K562 (cell line): ENCODE data around the gene ZNF174. TPM values are rescaled to one million over a fixed set of nuclear protein-coding genes. Genes with fewer than 3 reads are reported as not detected.

Experiments used
- FOS ChIP-seq: IDR thresholded peaks from 3 replicates; pipeline ENCODE4 v1.6.1; 2011; ENCODE audit not compliant: insufficient read length; ENCODE audit errors: extremely low read depth
- HDAC8 ChIP-seq: fragments of 450-650 bp; IDR thresholded peaks from 2 replicates; pipeline ENCODE4 v1.6.1; 2016; ENCODE audit warnings: mild to moderate bottlenecking, missing genetic modification characterization, moderate library complexity, missing compliant biosample characterization
- HNRNPUL1 ChIP-seq: fragments of 200-400 bp; formaldehyde crosslinking; IDR thresholded peaks from 2 replicates; pipeline ENCODE4 v1.6.1; 2017; ENCODE audit warnings: low read length
- JUND ChIP-seq, 2 experiments: IDR thresholded peaks; 2 replicates in 1 of 2; 3 replicates in 1 of 2; pipeline ENCODE4 v1.6.1; 2011; ENCODE audit warnings: borderline replicate concordance in 2 of 2, low read depth in 2 of 2, low read length in 2 of 2, improper control_type of control experiment in 1 of 2, missing biosample characterization in 1 of 2, missing genetic modification characterization in 1 of 2, missing genetic modification reagents in 1 of 2
- POLR2G ChIP-seq: fragments of 200-400 bp; formaldehyde crosslinking; IDR thresholded peaks from 2 replicates; pipeline ENCODE4 v1.6.1; 2017; ENCODE audit warnings: low read depth, mild to moderate bottlenecking, antibody characterized with exemption, low read length, moderate library complexity
- RBBP5 ChIP-seq: fragments of 200-600 bp; sonication (generic); IDR thresholded peaks from 2 replicates; pipeline ENCODE4 v1.6.1; 2012; ENCODE audit warnings: borderline replicate concordance, mild to moderate bottlenecking, low read length, control low read depth, inconsistent platforms; ENCODE audit not compliant: insufficient read depth, poor library complexity, severe bottlenecking
- RBM34 ChIP-seq: fragments of 200-400 bp; formaldehyde crosslinking; IDR thresholded peaks from 2 replicates; pipeline ENCODE4 v1.6.1; 2018; ENCODE audit warnings: low read length, borderline replicate concordance; ENCODE audit not compliant: insufficient read depth
- TCF3 ChIP-seq: sonication (generic); formaldehyde crosslinking; IDR thresholded peaks from 2 replicates; pipeline ENCODE4 v1.4.0; 2020; ENCODE audit warnings: mild to moderate bottlenecking, missing genetic modification reagents
- ZNF197 ChIP-seq: fragments of 200-800 bp; sonication (Bioruptor generic); IDR thresholded peaks from 2 replicates; pipeline ENCODE4 v1.6.1; 2016; ENCODE audit warnings: low read depth, missing genetic modification characterization, missing compliant biosample characterization
- ZNF3 ChIP-seq: fragments of 250-450 bp; sonication (Bioruptor Pico); IDR thresholded peaks from 2 replicates; pipeline ENCODE4 v1.5.0; 2021; ENCODE audit warnings: mild to moderate bottlenecking, moderate library complexity
- ZNF436 ChIP-seq: fragments of 250-450, 450-650 bp; sonication (Bioruptor Pico); formaldehyde crosslinking; IDR thresholded peaks from 2 replicates; pipeline ENCODE4 v1.7.0; 2020; ENCODE audit warnings: mild to moderate bottlenecking
- polyA plus RNA-seq, 8 experiments: library from polyadenylated mRNA; depleted of rRNA in 4 of 8; stranded (reverse) in 5 of 8; unstranded in 3 of 8; fragments of >200 nt; fragmentation: Nextera tagmentation in 2 of 8; fragmentation: Illumina TruSeq in 1 of 8; extraction: Ambion mirVana in 2 of 8; extraction: Trizol in 1 of 8; gene quantifications; 2 replicates each; pipeline versions ENCODE4 v1.2.1 to v1.2.3, GENCODE V29; 2011 to 2014; ENCODE audit warnings: inconsistent platforms in 1 of 8, missing spikeins in 1 of 8
- total RNA-seq, 7 experiments: library from RNA; depleted of rRNA in 6 of 7; stranded (reverse); fragments of >200 nt in 6 of 7; fragmentation: Illumina TruSeq in 2 of 7; extraction: Trizol in 2 of 7; gene quantifications; 2 replicates each; pipeline versions ENCODE4 v1.2.1 to v1.2.3, GENCODE V29; 2011 to 2021; ENCODE audit warnings: low replicate concordance in 1 of 7
- TF ChIP-seq, protein P1 (sequence below): fragments of 450-650 bp; IDR thresholded peaks from 2 replicates; pipeline ENCODE4 v1.6.1; 2017; ENCODE audit warnings: antibody characterized with exemption
- TF ChIP-seq, protein P2 (sequence below): fragments of 250-450 bp; sonication (Bioruptor Pico); IDR thresholded peaks from 2 replicates; pipeline ENCODE4 v1.8.0; 2021; ENCODE audit warnings: moderate library complexity, mild to moderate bottlenecking, inconsistent platforms
- TF ChIP-seq, protein P3 (sequence below): sonication (generic); formaldehyde crosslinking; IDR thresholded peaks from 2 replicates; pipeline ENCODE4 v1.4.0; 2020; ENCODE audit warnings: mild to moderate bottlenecking, missing genetic modification reagents
- TF ChIP-seq, protein P4 (sequence below): sonication (generic); formaldehyde crosslinking; IDR thresholded peaks from 2 replicates; pipeline ENCODE4 v1.8.1; 2023; ENCODE audit warnings: mild to moderate bottlenecking, missing genetic modification reagents
- TF ChIP-seq, protein P5 (sequence below): fragments of 150-350 bp; conservative IDR thresholded peaks from 2 replicates; pipeline ENCODE4 v1.6.1; 2014; ENCODE audit warnings: low read length

The ZNF174 gene
- total and polyA plus RNA-seq, 9 of the 15 experiments (the other 6 are each of a cell fraction or from before 2014, with no cell fraction given), result 5.1 to 19.1 (median 12.5) TPM

DNA sequence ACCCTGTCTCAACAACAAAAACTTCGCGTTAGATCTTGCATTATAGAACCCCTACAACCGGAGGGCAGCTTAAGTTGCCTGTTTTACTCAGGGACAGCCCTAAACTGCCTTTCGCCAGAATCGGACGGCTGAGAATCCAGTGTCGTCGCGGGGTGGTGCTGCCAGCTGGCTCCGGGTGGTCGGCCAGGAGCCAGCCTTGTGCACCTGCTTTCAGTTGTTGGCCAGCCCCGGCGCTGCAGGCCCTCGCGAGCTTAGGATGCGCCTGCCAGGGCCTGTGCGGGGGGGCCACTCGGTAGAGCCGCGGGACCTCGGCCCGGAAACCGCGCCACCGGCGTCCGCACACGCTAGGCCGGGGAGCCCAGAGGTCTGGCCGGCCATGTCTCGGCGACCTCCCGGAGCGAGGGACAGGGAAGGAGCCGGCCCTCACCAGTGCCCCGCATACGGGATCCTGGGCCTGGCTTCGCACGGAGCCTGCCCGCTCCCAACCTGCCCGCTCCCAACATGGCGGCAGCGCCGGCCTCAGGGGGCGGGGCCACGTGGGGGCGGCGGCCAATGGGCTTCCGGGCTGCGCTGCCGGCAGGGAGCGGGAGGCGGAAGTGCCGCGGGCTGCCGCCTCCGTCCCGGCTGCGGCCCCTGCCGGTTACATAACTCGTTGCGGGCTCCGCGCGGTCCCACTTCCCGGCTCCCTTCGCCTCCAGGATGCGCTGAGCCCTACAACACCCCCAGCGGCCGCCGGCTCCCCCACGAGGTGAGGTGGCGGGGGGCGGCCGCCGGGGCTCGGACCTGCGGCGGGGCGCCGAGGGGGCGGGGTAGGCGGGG is 56.6 kb downstream of the ZNF174 start (continued):
- TF ChIP-seq ZNF436 (CRISPR knock-in tag) (no peak), JUND (IDR thresholded peaks at IDR 0.05; ENCODE audit: borderline replicate concordance, low read depth, low read length) (no peak), JUND (tag; IDR thresholded peaks at IDR 0.05; ENCODE audit: borderline replicate concordance, low read depth, low read length) (peak; percentile 9; the same call in 1 of the 3 replicates), POLR2G (peak; percentile 96), HNRNPUL1 (no peak), ZNF3 (CRISPR knock-in tag) (no peak), HDAC8 (tag) (peak; percentile 69; the same call in 1 of the 2 replicates), ZNF197 (peak; percentile 74; the same call in 1 of the 2 replicates), RBM34 (no peak), TCF3 (CRISPR knock-in tag) (no peak), RBBP5 (peak; percentile 77), FOS (no peak)
- TF ChIP-seq, protein P1, sequence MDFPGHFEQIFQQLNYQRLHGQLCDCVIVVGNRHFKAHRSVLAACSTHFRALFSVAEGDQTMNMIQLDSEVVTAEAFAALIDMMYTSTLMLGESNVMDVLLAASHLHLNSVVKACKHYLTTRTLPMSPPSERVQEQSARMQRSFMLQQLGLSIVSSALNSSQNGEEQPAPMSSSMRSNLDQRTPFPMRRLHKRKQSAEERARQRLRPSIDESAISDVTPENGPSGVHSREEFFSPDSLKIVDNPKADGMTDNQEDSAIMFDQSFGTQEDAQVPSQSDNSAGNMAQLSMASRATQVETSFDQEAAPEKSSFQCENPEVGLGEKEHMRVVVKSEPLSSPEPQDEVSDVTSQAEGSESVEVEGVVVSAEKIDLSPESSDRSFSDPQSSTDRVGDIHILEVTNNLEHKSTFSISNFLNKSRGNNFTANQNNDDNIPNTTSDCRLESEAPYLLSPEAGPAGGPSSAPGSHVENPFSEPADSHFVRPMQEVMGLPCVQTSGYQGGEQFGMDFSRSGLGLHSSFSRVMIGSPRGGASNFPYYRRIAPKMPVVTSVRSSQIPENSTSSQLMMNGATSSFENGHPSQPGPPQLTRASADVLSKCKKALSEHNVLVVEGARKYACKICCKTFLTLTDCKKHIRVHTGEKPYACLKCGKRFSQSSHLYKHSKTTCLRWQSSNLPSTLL, result no peak
- TF ChIP-seq, protein P2, sequence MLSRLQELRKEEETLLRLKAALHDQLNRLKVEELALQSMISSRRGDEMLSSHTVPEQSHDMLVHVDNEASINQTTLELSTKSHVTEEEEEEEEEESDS (CRISPR knock-in tag), result no peak
- TF ChIP-seq, protein P3, sequence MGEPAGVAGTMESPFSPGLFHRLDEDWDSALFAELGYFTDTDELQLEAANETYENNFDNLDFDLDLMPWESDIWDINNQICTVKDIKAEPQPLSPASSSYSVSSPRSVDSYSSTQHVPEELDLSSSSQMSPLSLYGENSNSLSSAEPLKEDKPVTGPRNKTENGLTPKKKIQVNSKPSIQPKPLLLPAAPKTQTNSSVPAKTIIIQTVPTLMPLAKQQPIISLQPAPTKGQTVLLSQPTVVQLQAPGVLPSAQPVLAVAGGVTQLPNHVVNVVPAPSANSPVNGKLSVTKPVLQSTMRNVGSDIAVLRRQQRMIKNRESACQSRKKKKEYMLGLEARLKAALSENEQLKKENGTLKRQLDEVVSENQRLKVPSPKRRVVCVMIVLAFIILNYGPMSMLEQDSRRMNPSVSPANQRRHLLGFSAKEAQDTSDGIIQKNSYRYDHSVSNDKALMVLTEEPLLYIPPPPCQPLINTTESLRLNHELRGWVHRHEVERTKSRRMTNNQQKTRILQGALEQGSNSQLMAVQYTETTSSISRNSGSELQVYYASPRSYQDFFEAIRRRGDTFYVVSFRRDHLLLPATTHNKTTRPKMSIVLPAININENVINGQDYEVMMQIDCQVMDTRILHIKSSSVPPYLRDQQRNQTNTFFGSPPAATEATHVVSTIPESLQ (CRISPR knock-in tag), result 0 out of 2 replicates have a peak, but pooled peaks have one; percentile 53
- TF ChIP-seq, protein P4, sequence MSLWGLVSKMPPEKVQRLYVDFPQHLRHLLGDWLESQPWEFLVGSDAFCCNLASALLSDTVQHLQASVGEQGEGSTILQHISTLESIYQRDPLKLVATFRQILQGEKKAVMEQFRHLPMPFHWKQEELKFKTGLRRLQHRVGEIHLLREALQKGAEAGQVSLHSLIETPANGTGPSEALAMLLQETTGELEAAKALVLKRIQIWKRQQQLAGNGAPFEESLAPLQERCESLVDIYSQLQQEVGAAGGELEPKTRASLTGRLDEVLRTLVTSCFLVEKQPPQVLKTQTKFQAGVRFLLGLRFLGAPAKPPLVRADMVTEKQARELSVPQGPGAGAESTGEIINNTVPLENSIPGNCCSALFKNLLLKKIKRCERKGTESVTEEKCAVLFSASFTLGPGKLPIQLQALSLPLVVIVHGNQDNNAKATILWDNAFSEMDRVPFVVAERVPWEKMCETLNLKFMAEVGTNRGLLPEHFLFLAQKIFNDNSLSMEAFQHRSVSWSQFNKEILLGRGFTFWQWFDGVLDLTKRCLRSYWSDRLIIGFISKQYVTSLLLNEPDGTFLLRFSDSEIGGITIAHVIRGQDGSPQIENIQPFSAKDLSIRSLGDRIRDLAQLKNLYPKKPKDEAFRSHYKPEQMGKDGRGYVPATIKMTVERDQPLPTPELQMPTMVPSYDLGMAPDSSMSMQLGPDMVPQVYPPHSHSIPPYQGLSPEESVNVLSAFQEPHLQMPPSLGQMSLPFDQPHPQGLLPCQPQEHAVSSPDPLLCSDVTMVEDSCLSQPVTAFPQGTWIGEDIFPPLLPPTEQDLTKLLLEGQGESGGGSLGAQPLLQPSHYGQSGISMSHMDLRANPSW (CRISPR knock-in tag), result no peak
- TF ChIP-seq, protein P5, sequence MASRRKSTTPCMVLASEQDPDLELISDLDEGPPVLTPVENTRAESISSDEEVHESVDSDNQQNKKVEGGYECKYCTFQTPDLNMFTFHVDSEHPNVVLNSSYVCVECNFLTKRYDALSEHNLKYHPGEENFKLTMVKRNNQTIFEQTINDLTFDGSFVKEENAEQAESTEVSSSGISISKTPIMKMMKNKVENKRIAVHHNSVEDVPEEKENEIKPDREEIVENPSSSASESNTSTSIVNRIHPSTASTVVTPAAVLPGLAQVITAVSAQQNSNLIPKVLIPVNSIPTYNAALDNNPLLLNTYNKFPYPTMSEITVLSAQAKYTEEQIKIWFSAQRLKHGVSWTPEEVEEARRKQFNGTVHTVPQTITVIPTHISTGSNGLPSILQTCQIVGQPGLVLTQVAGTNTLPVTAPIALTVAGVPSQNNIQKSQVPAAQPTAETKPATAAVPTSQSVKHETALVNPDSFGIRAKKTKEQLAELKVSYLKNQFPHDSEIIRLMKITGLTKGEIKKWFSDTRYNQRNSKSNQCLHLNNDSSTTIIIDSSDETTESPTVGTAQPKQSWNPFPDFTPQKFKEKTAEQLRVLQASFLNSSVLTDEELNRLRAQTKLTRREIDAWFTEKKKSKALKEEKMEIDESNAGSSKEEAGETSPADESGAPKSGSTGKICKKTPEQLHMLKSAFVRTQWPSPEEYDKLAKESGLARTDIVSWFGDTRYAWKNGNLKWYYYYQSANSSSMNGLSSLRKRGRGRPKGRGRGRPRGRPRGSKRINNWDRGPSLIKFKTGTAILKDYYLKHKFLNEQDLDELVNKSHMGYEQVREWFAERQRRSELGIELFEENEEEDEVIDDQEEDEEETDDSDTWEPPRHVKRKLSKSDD, result no peak
